HEK293 (cell line): ENCODE results near the gene TMEM233.

Experiments
- ZNF114 ChIP-seq: fragments of 450-650 bp; formaldehyde crosslinking; IDR thresholded peaks from 2 replicates; pipeline ENCODE4 v1.5.0; 2017; ENCODE audit warnings: missing biosample characterization, missing genetic modification characterization
- ZNF302 ChIP-seq: fragments of 450-650 bp; formaldehyde crosslinking; IDR thresholded peaks from 2 replicates; pipeline ENCODE4 v1.5.1; 2016; ENCODE audit warnings: missing biosample characterization, missing genetic modification characterization, low read depth
- ZNF530 ChIP-seq: fragments of 450-650 bp; formaldehyde crosslinking; IDR thresholded peaks from 2 replicates; pipeline ENCODE4 v1.5.1; 2016; ENCODE audit warnings: low read depth, missing biosample characterization, missing genetic modification characterization
- ZNF555 ChIP-seq: fragments of 450-650 bp; formaldehyde crosslinking; conservative IDR thresholded peaks from 2 replicates; pipeline ENCODE4 v1.5.1; 2017; ENCODE audit warnings: missing biosample characterization, mild to moderate bottlenecking, missing genetic modification characterization, inconsistent platforms
- TF ChIP-seq, protein P1 (sequence below): fragments of 450-650 bp; formaldehyde crosslinking; IDR thresholded peaks from 2 replicates; pipeline ENCODE4 v1.5.1; 2016; ENCODE audit warnings: missing biosample characterization, missing genetic modification characterization
- TF ChIP-seq, protein P2 (sequence below): sonication (generic); formaldehyde crosslinking; IDR thresholded peaks from 2 replicates; pipeline ENCODE4 v1.8.1; 2022; ENCODE audit warnings: mild to moderate bottlenecking, moderate library complexity, missing genetic modification reagents

DNA sequence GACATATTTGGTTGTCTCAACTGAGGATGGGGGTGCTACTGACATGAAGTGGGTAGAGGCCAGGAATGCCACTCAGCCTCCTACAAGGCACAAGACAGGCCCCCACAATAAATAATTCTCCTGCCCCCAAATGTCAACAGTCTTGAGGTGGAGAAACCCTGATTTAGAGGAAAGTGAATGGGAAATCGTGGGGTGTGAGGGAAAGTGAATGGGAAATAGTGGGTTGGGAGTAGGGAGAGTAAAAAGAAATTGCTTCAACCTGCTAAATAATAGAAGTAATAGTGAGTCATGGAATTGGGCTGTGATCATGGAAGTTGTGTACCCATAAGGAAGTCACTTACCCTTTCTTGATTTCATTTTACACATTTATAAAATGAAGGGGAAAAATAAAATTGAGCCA lies 16.7 kb upstream of the TMEM233 start:
- TF ChIP-seq ZNF302 (tag by site-specific recombination) (no peak), ZNF114 (no peak), ZNF555 (no peak), ZNF530 (no peak)
- TF ChIP-seq, protein P1, sequence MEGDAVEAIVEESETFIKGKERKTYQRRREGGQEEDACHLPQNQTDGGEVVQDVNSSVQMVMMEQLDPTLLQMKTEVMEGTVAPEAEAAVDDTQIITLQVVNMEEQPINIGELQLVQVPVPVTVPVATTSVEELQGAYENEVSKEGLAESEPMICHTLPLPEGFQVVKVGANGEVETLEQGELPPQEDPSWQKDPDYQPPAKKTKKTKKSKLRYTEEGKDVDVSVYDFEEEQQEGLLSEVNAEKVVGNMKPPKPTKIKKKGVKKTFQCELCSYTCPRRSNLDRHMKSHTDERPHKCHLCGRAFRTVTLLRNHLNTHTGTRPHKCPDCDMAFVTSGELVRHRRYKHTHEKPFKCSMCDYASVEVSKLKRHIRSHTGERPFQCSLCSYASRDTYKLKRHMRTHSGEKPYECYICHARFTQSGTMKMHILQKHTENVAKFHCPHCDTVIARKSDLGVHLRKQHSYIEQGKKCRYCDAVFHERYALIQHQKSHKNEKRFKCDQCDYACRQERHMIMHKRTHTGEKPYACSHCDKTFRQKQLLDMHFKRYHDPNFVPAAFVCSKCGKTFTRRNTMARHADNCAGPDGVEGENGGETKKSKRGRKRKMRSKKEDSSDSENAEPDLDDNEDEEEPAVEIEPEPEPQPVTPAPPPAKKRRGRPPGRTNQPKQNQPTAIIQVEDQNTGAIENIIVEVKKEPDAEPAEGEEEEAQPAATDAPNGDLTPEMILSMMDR (tag by site-specific recombination), result no peak
- TF ChIP-seq, protein P2, sequence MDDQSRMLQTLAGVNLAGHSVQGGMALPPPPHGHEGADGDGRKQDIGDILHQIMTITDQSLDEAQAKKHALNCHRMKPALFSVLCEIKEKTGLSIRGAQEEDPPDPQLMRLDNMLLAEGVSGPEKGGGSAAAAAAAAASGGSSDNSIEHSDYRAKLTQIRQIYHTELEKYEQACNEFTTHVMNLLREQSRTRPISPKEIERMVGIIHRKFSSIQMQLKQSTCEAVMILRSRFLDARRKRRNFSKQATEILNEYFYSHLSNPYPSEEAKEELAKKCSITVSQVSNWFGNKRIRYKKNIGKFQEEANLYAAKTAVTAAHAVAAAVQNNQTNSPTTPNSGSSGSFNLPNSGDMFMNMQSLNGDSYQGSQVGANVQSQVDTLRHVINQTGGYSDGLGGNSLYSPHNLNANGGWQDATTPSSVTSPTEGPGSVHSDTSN (CRISPR knock-in tag), result no peak
